LNCaP clone FGC (cell line): ENCODE data around the gene RIC8A.
"Not testable (repeated sequence)": the region's sequence is repeated elsewhere in the genome, so short reads cannot be mapped to it uniquely, and the experiment has no call there.

Experiments used
- DNase-seq: peaks from one replicate; pipeline ENCODE4 v3.0.0-alpha.2; 2011; ENCODE audit warnings: low read depth
- H3K4me3 ChIP-seq: 2 replicates; pipeline ENCODE4 v1.5.1; 2011; ENCODE audit warnings: mild to moderate bottlenecking, low read depth, low read length, control low read depth
- CTCF ChIP-seq: IDR thresholded peaks from 2 replicates; pipeline ENCODE4 v1.5.1; 2012; ENCODE audit warnings: mild to moderate bottlenecking; ENCODE audit not compliant: control insufficient read depth, insufficient read depth; ENCODE audit errors: extremely low read depth

Gene RIC8A

GRCh38 chr11:214083-214482 lies 6.6 kb downstream of the RIC8A start:
- no peak overlapping the region for H3K4me3 ChIP-seq
- TF ChIP-seq CTCF = no peak
- DNase-seq = no peak

- no peak for TF ChIP-seq CTCF
- no peak for DNase-seq
- H3K4me3 ChIP-seq = no peak overlapping the region
Observed at GRCh38 chr11:215581-216037, 8.1 kb downstream of the RIC8A start.

DNA sequence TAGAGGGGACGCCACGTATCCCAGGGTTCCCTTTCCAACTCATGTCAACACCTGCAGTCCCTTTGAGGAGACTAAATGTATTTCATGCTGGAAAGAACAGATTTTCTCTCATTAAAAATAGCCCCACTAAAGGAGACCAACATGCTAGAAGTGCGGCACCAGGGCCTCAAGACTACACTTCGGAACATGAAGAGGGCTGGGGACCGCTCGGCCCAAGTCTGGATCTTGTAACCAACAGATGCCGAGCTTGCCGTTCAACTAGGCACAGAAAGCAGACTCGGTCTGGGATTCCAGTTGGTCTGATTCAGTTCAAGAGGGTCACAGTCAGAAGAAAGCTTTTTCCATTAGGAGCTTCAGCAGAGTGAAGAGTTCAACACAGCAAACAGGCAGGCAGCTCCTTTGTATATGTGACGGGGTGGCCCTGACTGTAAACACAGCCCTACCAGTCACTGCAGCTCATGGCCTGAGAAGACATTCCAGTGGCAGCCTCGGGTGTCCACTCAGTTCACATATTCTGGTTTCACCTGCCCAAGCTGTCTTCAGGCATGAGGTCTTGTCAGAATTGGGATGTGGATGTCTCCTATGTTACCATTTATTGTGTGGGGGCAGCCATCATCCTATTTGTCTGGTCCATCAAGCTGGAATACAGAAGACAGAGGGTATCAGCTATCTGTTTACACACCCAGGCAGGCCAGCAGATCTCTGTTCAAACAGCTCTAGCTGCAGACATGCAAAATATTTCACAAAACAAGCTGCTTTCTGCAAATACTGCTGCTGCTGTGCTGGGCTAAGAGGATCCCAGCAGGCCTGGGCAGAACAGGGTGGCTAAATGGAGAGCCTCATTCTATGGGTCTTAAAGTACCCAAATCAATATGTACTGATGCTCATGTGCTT lies 8.8 kb downstream of the RIC8A start:
- H3K4me3 ChIP-seq = no peak overlapping the region
- DNase-seq = no peak
- TF ChIP-seq CTCF = no peak

DNA sequence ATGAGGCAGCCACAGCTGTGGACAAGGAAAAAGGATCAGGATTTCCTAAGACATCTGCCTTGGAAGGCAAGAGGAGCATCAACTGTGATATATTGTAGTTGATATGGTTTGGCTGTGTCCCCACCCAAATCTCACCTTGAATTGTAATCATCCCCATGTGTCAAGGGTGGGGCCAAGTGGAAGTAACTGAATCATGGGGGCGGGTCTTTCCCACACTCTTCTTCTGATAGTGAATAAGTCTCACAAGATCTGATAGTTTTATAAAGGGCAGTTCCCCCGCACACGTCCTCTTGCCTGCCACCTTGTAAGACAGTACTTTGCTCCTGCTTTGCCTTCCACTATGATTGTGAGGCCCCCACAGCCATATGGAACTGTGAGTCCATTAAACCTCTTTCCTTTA lies 10.2 kb downstream of the RIC8A start:
- no peak overlapping the region for H3K4me3 ChIP-seq
- TF ChIP-seq CTCF = no peak
- DNase-seq = no peak

DNA sequence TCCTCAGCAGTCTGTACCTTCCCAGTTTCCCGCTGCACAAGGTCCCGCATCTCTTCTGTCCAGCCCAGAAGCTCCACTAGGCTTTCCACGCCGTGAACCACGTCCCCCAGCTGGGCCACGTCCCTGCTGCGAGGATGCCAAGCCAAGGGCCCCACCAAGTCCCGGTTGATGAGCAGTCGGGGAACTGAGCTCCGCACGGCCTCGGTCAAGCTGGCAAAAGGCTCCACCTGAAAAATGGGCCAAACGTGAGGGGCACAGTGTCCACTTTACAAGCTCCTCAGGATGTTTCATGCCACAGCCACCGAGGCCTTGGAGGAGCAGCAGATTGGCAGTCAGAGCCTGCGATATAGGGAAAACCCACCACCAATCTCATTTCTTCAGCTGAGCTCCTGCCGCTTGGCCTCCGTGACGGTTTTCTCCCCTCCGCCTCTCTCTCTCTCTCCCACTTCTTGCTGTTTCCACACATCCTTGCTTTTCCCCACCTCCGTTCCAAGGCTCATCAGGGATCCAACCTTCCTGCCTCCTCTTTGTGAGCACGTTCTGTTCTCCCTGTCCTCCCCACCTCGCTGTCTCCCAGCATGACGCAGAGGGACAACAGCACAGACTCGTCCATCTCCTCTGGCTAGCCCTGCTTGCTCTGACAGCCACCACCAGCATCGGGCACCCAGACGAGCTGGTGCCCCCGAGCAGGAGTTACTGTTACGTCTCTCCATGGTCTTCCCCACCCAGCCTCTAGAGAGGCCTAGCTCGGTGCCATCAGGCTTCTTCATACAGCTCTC lies 11.5 kb downstream of the RIC8A start:
- no peak overlapping the region for H3K4me3 ChIP-seq
- DNase-seq = no peak
- no peak for TF ChIP-seq CTCF

GRCh38 chr11:220641-221215 lies 13.2 kb downstream of the RIC8A start:
- not testable (repeated sequence) for H3K4me3 ChIP-seq, DNase-seq

GRCh38 chr11:221539-221938 lies 14.0 kb downstream of the RIC8A start:
- H3K4me3 ChIP-seq = no peak overlapping the region
- no peak for DNase-seq
- no peak for TF ChIP-seq CTCF
